HG02938 (cell line): ENCODE data around the gene AUNIP.
A peak's percentile ranks its signal among the peaks of the same experiment; 100 is the strongest.

Experiments
- ATAC-seq: cut with Tn5 transposase; IDR thresholded peaks from one replicate; pipeline ENCODE4 v1.9.1; 2021; ENCODE audit warnings: mild to moderate bottlenecking, moderate library complexity; ENCODE audit not compliant: unreplicated experiment

The AUNIP gene, protein sequence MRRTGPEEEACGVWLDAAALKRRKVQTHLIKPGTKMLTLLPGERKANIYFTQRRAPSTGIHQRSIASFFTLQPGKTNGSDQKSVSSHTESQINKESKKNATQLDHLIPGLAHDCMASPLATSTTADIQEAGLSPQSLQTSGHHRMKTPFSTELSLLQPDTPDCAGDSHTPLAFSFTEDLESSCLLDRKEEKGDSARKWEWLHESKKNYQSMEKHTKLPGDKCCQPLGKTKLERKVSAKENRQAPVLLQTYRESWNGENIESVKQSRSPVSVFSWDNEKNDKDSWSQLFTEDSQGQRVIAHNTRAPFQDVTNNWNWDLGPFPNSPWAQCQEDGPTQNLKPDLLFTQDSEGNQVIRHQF

DNA sequence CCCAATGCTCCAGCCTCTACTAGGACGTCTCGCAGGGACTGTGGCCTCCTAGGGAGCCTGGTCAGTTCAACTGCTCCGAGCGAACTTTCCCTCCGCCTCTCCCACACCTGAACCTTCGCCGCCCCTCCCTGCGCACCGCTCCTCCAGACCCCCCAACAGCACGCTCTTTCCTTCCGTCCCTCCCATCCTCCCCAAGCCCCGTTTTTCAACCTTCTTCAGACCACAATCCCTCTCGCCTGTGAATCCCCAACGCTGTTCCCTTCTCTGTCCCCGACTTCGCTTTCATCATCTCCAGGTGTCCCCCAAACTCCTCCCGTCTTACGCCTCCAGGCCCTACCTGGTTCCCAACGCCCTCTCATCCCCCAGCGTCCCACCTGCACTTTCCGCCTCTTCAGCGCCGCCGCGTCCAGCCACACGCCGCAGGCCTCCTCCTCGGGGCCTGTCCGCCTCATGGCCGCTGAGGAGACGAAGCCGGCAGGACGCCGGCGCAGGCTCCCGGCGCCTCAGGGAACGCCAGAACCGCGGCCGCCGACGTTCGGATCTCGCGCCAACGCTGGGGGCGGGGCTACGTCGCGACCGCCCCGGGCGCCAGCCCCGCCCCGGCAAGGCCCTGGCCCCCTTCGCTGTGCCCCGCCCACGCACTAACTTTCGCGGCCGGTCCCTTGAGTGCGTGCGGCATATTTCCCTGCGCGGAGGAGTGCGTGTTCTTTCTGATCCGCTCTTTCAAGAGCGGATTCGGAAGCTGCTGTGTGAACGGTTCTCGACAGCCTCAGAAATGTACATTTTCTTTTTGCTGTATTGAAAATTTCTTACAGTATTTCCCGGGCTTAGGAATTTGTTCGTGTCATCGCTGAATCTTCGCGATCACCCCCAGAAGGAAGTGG lies at the start of gene AUNIP:
TSS of gene AUNIP (minus strand) at position 552 of the 884 bp plus-strand sequence. CDS start at position 452, 100 bp downstream.
- ATAC-seq = peak; percentile 53

DNA sequence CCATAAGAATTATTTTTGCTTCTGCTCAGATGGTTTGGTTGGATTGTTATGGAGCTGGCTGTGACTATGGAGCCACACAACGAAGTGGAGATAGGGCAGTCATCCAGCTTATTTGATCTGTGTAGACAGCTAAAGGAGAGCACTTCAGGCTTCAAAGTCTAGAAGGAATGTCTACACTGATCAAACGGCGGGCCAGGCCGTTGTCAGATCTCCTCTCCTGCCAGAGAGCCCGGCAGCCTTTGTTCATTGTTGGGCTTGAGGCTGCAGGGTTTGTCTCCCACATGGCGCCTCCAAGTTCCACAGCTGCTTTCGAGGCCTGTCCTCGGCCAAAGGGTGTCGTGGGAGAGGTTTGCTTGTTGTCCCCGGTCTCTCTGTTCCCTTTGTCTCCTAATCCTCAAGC lies 49.8 kb upstream of the AUNIP start:
- no peak for ATAC-seq

DNA sequence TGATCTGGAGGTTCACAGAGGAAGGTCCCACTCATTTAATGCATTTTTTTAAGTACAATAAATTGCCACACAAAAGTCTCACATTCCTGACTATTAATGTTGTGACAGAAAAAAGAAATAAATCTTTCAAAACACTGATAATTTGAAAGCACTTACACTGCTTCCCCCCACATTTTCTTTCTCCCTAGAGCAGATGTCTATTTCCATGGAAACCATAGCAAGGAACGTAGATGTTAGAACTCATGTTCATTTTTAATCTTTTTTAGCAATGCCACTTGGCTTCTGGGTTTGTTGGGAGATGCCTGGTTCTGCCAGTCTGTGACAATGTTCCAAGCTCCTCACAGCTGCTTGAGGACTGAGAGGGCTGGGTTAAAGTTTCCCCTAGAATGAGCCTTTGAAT lies 48.9 kb upstream of the AUNIP start:
- ATAC-seq = no peak

DNA sequence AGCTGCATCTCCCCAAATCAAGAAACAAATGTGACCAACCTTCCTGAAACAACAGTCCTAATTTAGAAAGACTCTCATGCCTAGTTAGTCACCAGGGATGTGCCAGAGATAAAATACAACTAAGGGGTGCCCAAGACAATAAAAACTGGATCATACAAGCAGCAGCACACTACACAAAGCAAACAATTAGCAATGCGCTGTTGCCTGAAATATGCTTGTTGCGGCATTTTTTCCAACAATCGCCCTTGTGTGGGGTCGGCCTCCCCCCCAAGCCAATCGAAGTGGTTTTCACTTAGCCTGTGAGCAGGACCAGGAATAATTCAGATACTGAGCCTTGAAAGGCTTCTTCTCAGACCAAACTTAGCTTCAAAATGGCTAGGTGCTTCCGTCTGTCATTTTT lies 48.3 kb upstream of the AUNIP start:
- no peak for ATAC-seq

DNA sequence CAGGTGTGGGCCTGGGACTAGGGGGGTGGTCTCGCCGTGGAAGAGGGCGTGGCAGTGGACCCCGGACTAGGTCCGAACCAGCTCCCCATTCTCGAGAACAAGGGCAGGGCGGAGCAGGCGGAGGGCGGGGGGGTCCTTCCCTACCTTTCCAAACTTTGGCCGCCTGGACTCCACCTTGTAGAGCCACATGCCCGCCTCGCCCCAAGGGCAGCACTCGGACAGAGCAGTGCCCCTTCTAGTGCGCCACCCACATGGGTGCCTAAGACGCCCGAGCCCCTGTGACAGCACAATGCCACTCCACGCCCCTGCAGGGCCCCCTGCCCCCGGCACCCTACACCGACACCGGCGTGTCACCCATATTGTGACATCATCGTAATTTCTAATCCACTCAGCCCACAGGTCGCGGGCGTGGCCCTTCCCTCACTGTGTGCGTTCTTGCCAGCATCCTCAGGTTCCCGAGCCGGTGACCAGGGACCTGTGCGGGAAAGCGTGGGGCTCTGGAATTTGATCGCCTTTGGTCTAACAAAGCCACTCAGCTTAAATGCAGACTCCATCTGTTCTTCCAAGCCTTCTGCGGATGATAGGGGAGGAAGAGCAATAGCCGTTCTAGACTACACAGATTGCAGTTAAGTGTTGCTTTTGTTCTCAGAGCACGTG lies 47.5 kb upstream of the AUNIP start:
- no peak for ATAC-seq

DNA sequence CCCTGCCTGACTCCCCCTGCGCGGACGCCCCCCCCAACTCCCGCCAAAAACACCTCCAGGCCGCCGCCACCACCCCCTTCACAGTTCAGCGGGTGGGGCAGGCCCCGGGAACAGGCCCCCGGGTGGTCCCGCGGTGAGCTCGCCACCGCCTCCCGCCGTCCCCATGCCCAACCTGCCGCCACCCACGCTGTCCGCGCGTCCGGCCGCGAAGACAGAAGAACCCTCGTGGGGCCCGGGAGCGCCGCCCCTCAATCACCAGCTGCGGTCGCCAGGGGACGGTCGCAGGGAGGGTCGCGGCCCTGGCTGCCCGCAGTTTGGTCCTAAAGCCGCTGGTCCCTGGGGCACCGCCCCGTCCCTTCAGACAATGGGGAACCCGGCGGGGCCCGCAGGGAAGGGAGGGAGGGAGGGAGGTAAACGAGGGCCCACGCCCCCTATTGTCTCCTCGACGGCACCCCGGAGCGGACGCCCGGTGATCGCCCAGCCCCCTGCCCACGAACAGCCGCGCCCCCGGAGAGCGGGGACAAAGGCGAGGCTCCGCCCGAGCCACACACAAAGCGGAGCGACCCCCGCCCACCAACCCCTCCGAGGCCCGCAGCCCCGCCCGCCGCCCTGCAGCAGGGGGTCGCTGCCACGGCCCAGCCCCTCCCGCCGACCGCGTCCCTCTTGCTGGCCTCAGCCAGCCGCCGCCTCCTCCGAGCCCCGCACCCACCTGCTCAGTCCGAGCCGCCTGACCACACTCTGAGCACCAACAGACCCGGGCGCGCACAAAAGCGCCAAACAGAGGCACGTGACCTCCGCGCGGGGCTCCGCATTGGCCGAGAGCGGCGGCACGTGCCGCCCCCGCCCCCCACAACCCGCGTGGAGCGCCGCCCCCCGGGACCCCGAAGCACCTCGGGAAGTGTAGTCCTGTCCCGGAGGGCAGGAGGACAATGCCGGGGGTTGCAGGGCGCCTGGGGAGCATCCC lies 46.7 kb upstream of the AUNIP start, which contains the start of gene STMN1:
TSS of gene STMN1 (minus strand) at position 740 of the 964 bp plus-strand sequence. CDS start 1,743 bp downstream, outside the sequence.
- peak; percentile 50 for ATAC-seq

DNA sequence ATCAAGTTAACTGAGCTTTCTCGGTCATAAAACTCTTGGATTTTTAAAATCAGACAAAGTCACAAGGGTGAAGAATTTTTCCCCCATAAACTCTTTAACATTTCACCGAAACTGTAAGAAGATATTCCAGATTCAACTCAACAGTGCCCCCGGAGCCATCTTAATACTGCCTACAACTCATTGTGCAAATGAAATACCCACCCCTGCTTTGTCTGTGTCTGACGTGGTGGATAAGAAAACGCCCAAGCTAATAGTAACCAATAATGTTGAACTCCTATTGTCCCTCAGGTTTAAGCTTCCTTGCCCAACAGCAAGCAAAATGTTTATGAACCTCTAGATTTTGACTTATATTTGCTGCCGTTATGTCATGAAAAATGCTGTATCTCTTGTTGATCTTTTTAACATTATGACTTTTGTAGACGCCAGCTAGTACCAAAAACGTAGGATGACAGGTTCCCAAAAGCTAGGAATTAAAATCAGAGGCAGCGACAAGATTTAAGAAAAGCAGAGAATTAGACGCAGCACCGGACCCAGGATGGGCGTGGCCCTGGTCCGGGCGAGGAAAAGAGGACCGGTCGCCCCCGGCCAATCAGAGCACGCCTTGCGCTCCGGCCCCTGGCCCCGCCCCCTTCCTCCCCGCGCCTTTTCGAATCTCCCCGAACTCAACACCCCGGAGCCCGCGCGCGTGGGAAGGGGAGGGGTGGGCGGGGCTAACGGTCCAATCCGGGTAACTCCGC lies 45.9 kb upstream of the AUNIP start:
- ATAC-seq = peak; percentile 69

DNA sequence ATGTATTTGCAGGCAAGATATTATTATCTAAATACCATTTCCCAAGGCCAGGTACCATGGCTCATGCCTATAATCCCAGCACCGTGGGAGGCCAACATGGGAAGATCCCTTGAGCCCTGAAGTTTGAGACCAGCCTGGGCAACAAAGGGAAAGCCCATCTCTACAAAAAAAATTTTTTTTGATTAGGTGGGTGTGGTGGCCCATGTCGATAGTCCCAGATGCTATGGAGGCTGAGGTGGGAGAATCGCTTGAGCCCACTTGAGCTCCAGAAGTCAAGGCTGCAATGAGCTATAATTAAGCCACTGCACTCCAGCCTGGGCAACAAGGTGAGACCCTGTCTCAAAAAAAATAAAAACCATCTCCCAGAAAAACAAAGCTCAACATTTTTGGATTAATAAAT lies 44.7 kb upstream of the AUNIP start:
- no peak for ATAC-seq

DNA sequence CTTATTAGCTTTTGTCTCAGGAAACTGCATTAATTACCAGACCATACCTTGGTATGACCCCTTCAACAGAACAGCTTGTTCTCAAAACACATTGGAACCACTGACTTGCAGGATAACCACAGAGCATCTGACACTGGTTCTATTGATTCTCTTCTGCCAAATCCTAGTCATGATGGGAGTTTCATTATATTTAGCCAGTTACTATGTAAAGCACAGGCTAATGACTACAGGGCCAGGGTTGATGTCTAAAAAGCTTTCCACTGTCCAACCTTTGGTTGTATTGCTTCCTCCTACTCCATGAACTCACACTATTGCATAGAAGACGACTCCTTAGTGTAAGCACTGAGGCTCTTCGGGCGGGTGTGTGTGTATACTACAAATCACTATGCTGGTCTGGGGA lies 43.2 kb upstream of the AUNIP start:
- no peak for ATAC-seq

DNA sequence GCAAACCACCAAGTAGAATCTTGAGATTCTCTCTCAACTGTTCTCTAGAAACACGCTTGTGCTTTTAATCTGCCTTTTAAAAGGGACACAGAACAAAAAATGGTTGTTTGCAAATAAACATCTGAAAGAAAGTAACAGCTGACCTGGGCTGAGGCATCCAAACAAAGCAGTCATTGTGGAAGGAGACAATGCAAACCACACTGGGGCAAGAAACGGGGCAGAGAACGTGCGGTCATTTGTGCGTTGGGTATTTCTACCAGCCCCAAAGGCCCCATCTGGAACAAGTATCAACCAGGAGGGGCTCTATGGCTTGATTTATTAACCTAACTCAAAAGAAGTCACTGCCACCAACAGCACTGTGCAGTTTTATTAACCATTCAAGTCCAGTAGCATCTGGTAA lies 41.0 kb upstream of the AUNIP start:
- ATAC-seq = no peak

DNA sequence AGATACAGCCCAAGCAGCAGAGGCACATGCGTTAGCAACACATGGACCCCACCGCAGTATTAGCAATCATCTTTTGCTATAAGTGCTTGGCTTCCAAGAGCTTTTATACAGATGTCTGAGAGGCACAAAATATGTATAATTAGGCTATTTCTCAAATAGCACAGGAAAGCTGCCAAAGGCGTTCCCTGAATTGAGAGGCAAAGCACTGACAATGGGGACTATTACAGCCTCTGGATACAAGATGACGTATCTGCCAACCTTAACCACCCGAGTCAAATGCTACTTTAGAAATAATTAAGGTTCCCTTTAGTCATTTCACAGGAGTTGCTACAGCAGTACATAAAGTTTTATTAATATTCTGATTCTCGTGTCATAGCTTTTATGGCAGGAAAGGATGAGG lies 40.5 kb upstream of the AUNIP start:
- no peak for ATAC-seq

DNA sequence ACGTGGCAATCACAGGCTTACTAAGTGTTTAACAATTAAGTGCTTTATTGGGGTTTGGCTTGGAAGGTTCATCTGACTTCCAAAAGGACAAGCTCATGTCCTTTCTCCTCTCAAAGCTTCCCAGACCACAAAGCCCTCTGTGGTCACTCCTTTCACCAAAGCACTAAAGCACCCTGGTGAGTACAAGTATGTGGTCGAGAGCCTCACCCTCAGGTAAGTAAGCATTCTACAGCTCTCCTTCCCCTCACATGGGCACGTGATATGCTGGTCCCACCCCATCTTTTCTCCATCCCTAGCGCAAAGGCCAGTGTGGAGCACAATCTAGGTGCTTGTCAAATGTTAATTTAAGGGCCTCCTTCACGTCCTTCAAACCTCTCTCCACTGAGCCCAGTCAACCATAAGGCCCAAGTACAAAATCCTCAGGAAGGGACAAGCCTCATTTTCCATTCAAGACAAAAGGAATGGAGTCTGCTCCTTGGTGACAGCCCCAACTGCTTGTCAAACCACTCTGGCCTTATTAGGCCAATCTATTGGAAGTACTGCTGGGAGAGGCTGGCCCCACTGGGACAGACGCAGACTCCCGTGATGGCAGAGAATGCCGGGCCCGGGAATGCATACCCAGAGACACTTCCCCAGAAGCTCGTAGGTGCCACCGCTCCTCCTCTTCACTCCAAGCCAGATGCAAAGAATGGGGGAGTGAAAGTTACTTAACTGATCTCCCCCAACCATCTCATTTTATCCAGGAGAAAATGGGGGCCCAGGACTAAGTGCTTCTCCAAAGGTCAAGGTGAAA lies 39.2 kb upstream of the AUNIP start:
- no peak for ATAC-seq

DNA sequence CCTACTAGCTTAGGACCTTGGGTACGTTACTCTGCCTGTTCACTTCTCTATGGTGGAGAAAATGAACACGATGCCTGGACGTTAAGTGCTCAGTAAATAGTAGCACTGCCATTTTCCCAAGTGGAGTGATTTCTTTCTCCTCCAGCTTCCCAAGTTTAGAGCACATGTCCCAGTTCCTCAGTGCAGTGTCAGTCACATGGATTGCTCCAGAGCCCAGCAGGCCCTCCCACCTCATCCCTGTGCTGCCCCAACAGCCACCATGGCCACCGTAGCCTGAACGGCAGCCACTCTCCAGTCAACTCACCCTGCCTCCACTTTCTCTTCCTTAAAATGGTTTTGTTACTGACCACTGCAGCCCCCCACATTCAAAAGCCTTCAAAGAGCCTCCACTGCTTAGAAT lies 38.5 kb upstream of the AUNIP start:
- no peak for ATAC-seq

DNA sequence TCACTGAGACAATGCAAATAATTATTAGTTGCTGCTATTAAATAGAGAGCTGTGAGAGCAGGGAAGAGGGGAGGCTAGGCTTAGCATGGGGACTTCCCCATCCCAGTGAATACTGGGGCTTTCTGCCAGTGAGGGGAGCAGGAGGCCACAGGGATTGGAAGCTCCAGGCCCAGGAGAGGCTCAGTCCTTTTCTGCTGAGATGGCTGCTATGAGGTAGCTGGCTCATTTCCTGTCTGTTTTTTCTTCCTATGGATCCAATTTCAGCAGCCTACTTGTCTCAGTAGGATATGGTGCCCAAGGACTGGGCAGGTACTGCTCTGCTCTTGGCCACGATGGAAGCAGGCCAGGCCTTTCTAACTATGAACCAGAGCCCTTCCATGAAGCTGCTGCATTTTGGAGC lies 37.0 kb upstream of the AUNIP start:
- no peak for ATAC-seq

DNA sequence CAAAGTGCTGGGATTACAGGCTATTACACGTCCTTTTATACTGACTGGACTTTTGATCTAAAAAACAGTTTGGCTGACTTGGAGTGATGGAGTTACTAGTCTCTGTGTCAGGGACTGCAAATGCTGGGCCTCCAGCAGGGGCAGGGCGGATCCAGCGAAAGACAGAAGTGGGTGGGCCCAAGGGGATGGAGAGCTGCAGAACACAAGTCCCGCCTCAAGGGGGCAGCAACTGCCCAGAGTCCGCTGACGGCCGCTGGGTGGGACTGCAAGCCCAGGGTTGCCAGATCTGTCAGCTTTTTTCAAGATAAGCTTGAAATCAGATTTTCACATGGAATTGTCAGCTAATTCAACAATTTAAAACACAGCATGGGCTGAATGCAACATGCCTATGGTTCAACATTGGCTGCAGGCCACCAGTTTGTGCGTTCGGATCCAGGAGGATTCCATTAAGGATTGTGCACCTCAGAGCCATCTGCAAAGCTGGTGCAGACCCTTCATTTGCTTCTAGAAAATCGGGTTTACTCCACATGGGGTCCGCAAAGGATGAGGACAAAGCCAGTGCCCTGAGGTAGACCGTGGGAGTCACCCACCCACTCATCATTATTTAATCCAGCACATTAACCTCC lies 36.2 kb upstream of the AUNIP start:
- peak; percentile 88 for ATAC-seq

DNA sequence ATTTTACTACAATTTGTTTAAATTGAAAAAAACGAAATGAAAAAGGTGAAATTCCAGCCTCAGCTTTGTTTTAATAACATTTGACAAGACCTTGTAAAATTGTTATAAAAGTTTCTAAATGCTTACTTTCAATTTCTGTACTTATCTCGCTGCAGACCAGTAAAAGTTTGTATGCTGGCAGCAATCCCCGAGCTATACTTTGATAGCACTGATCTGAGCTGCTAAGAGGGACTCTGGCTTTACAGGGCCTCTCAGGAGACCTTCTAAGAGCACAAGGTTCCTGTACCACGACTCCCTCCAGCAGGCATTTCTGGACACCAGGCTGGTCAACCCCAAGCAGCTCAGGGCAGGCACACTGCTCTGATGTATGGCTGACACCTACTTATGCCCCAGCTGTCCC lies 33.9 kb upstream of the AUNIP start:
- no peak for ATAC-seq

DNA sequence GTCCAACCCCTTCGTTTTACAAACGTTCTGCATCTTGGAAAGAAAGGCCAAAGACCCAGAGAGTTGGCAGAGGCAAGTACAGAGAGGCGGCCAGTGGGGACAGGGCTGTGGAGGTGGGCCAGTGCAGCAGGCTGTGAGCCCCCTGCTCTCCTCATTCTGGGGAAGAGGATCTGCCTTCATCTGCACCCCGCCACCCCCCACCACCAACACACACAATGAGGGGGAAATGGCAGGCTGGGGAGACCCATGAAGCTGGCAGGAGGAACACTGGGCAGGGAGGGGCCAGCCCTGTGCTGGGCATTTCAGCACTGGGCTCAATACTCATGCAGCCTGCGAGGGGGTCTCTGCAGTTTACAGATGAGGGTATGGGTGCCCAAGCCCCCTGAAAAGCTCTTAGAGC lies 32.3 kb upstream of the AUNIP start:
- no peak for ATAC-seq

DNA sequence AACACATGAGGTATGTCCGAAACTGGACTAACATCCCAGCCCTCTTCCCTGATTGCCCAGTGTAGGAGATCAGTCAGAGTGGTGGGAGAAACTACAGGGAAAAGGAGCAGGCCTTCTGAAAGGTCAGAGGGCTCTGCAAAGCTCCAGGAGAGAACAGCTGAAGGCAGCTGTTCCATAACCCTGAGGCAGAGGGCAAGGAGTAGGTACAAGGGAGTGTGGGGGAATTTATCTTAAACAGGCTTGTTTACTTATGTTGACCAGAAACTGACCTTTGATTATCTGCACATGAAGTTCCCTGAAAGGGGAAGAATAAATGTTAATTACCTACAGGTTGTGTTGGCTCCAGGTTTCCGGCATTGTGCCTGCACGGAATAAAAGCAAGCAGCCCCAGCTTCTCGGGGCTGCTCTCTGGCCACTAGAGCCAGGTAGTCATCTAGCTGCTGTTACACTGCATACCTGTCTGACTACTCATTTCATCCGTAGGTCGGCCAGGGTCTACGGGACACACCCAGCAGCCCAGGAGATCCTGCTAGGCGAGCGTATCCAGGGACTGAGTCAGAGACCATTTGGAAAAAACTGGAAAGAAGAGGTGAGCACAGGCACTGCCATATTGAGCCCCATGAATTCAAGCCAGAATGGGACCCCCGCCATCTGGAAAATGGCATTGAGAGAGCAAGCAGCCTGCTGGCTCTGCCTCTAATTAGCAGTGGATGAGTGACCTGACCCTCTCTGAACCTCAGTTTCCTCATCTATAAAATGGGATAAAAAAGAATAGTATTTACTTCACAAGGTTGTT lies 31.2 kb upstream of the AUNIP start:
- ATAC-seq = no peak
